ENCODE data around the gene HNF1B. TPM values are rescaled to one million over a fixed set of nuclear protein-coding genes. Genes with fewer than 3 reads are reported as not detected.
A peak's percentile ranks its signal among the peaks of the same experiment; 100 is the strongest.

The HNF1B gene
- total RNA-seq, 2 experiments from 2014 or later, result not detected

DNA sequence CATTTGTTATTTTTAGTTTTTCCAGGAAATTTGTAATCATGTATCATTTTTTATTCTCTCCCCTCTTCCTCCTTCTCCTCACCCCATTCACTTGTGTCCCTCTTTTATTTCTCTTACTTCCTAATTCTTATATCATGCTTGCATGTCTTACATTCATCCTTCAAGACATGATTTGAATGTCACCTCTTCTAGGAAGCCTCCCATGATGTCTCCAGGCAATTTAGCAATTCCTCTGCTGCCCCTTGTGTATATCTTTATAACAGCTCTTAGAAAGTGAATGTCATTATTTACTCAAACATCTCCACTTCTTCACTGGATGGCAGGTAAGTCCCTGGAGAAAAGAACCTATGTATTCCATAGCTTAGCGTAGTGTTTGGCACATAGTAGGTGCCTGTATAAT, 7.8 kb downstream of the HNF1B start:
- ChIA-PET POLR2A (no interaction called here), CTCF (ENCODE audit: unreplicated experiment) (no interaction called here)
- H3K36me3 ChIP-seq (ENCODE audit: insufficient read depth, low read length), result no peaks in the 10 kb centered on the region
- no peak overlapping the region for H2AFZ ChIP-seq (ENCODE audit: low read length)
- no peak overlapping the region for H3K27ac ChIP-seq (ENCODE audit: low read depth, low read length, poor library complexity, severe bottlenecking)
- intact Hi-C loops (cut with micrococcal nuclease; ENCODE audit: unreplicated experiment), result no loop called here
- H3K4me3 ChIP-seq (ENCODE audit: low read depth, low read length, poor library complexity, severe bottlenecking), result no peak overlapping the region
- no peak for TF ChIP-seq EZH2phosphoT487 (IDR thresholded peaks at IDR 0.05; ENCODE audit: borderline replicate concordance, low read depth, low read length)
- TF ChIP-seq, protein P1, sequence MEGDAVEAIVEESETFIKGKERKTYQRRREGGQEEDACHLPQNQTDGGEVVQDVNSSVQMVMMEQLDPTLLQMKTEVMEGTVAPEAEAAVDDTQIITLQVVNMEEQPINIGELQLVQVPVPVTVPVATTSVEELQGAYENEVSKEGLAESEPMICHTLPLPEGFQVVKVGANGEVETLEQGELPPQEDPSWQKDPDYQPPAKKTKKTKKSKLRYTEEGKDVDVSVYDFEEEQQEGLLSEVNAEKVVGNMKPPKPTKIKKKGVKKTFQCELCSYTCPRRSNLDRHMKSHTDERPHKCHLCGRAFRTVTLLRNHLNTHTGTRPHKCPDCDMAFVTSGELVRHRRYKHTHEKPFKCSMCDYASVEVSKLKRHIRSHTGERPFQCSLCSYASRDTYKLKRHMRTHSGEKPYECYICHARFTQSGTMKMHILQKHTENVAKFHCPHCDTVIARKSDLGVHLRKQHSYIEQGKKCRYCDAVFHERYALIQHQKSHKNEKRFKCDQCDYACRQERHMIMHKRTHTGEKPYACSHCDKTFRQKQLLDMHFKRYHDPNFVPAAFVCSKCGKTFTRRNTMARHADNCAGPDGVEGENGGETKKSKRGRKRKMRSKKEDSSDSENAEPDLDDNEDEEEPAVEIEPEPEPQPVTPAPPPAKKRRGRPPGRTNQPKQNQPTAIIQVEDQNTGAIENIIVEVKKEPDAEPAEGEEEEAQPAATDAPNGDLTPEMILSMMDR (conservative IDR thresholded peaks at IDR 0.05; ENCODE audit: low read length), result peak; percentile 31; the same call in 1 of the 2 replicates
- DNase-seq (ENCODE audit: low spot score), result no peak
- no peaks in the 10 kb centered on the region for H4K20me1 ChIP-seq (ENCODE audit: insufficient read depth, low read length)
- BruUV-seq (replicated peaks), result no TSS peak
- H3K9me2 ChIP-seq (ENCODE audit: insufficient read depth, low read length), result no peaks in the 10 kb centered on the region
- no peaks in the 10 kb centered on the region for H3K4me1 ChIP-seq (ENCODE audit: insufficient read depth, low read length, poor library complexity, severe bottlenecking)
- H3K4me2 ChIP-seq (ENCODE audit: low read length), result no peak overlapping the region
- no peaks in the 10 kb centered on the region for H3K9me3 ChIP-seq (ENCODE audit: low read length)
- no peaks in the 10 kb centered on the region for H3K79me2 ChIP-seq (ENCODE audit: insufficient read depth, low read depth, low read length)

DNA sequence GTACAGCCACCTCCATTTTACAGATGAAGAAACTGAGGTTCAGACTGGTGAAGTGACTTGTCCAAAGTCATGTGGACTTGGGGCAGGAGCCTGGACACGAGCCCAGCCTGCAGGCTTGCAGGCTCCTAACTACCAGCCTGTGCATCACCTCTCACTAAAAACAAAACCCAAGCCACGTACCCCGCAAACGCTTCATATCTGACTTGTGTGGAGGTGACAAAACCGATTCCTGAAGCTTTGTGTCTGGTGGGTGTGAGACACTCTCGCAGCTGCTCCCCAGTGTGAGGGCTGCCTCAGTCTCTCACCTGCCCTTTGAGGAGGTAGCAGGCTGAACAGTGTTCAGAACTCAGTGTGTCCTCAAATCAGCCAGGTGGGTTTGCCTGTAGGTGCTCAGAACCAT, 8.4 kb downstream of the HNF1B start:
- intact Hi-C loops (cut with micrococcal nuclease; ENCODE audit: unreplicated experiment), result no loop called here

DNA sequence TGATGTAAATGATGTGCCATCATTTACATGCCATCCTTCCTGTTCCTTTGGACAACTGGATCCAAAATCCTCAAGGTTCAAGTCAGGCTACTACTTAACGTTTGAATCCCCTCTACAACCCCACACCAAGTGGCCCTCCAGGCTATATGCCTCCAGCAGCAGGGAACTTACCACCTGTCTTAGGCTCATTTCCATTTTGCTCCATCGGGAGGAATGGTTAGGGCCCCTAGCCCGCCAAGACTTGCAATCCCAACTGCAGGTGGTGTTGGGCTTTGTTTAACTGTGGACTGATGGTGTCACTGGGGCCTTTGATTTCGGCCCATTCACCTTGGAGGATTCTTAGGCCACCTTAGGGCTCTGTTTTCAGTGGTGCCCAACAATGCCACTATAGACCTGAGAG, 9.7 kb downstream of the HNF1B start:
- POLR2A ChIA-PET, result no interaction called here
- Histone ChIP-seq H3K4me1 (ENCODE audit: insufficient read depth, low read length, poor library complexity, severe bottlenecking) (no peaks in the 10 kb centered on the region), H3K36me3 (ENCODE audit: insufficient read depth, low read length) (no peaks in the 10 kb centered on the region), H3K9me2 (ENCODE audit: insufficient read depth, low read length) (no peaks in the 10 kb centered on the region), H2AFZ (ENCODE audit: low read length) (no peak overlapping the region), H3K79me2 (ENCODE audit: insufficient read depth, low read depth, low read length) (no peaks in the 10 kb centered on the region), H3K4me2 (ENCODE audit: low read length) (no peak overlapping the region), H3K4me3 (ENCODE audit: low read depth, low read length, poor library complexity, severe bottlenecking) (no peak overlapping the region), H4K20me1 (ENCODE audit: insufficient read depth, low read length) (no peaks in the 10 kb centered on the region), H3K27ac (ENCODE audit: low read depth, low read length, poor library complexity, severe bottlenecking) (no peak overlapping the region), H3K9me3 (ENCODE audit: low read length) (no peaks in the 10 kb centered on the region)
- DNase-seq (ENCODE audit: low spot score), result no peak
- intact Hi-C loops (cut with micrococcal nuclease; ENCODE audit: unreplicated experiment), result no loop called here
- TF ChIP-seq, protein P1 (conservative IDR thresholded peaks at IDR 0.05; ENCODE audit: low read length), result no peak
- no peak for TF ChIP-seq EZH2phosphoT487 (IDR thresholded peaks at IDR 0.05; ENCODE audit: borderline replicate concordance, low read depth, low read length)
- BruUV-seq (replicated peaks), result no TSS peak
- CTCF ChIA-PET (ENCODE audit: unreplicated experiment), result no interaction called here

More for the DNA sequence above, 8.4 kb downstream of the HNF1B start:
- no TSS peak for BruUV-seq (replicated peaks)
- Histone ChIP-seq H3K9me2 (ENCODE audit: insufficient read depth, low read length) (no peaks in the 10 kb centered on the region), H2AFZ (ENCODE audit: low read length) (no peak overlapping the region), H3K79me2 (ENCODE audit: insufficient read depth, low read depth, low read length) (no peaks in the 10 kb centered on the region), H4K20me1 (ENCODE audit: insufficient read depth, low read length) (no peaks in the 10 kb centered on the region), H3K36me3 (ENCODE audit: insufficient read depth, low read length) (no peaks in the 10 kb centered on the region), H3K4me2 (ENCODE audit: low read length) (no peak overlapping the region), H3K4me1 (ENCODE audit: insufficient read depth, low read length, poor library complexity, severe bottlenecking) (no peaks in the 10 kb centered on the region), H3K9me3 (ENCODE audit: low read length) (no peaks in the 10 kb centered on the region), H3K4me3 (ENCODE audit: low read depth, low read length, poor library complexity, severe bottlenecking) (no peak overlapping the region), H3K27ac (ENCODE audit: low read depth, low read length, poor library complexity, severe bottlenecking) (no peak overlapping the region)
- ChIA-PET POLR2A (no interaction called here), CTCF (ENCODE audit: unreplicated experiment) (no interaction called here)
- no peak for DNase-seq (ENCODE audit: low spot score)
- TF ChIP-seq, protein P1 (conservative IDR thresholded peaks at IDR 0.05; ENCODE audit: low read length), result no peak
- no peak for TF ChIP-seq EZH2phosphoT487 (IDR thresholded peaks at IDR 0.05; ENCODE audit: borderline replicate concordance, low read depth, low read length)
